GM19240 (cell line): ENCODE results near the gene PTPN20.
"Not testable (repeated sequence)": the region's sequence is repeated elsewhere in the genome, so short reads cannot be mapped to it uniquely, and the experiment has no call there.

Experiments used
- DNase-seq: peaks from one replicate; pipeline ENCODE4 v3.0.0; 2011; ENCODE audit warnings: low spot score; ENCODE audit not compliant: insufficient read length

Gene PTPN20

DNA sequence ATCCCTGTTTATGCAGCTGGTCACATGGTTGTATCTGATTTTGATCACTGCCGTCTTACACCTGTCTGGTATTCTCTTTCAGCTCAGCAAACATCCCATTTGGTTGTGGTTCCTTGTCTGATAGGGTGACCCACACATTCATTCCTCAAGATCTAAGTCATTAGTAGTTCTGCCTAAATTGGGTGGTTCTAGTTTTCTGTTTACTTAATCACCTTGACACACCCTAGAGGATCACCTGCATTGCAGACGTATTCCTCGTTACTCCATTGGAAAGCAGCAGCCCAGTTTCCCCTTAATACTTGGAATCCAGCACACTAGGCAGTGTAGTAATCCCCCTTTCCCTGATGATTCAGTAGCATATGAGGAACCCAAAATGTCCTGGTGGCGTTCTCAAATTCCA is 41.3 kb downstream of the PTPN20 start:
- not testable (repeated sequence) for DNase-seq

DNA sequence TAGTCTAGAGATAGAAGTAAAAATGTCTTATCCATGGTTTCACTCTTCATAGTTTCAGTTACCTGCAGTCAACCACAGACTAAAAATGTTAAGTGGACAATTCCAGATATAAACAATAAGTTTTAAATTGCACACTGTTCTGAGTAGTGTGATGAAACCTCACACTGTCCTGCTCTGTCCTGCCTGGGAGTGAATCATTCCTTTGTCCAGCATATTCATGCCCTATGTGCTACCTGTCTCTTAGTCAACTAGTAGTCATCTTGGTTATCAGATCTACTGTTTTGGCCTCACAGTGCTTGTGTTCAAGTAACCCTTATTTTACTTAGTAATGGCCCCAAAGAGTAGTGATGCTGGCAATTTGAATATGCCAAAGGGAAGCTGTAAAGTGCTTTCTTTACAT is 49.5 kb downstream of the PTPN20 start:
- not testable (repeated sequence) for DNase-seq

DNA sequence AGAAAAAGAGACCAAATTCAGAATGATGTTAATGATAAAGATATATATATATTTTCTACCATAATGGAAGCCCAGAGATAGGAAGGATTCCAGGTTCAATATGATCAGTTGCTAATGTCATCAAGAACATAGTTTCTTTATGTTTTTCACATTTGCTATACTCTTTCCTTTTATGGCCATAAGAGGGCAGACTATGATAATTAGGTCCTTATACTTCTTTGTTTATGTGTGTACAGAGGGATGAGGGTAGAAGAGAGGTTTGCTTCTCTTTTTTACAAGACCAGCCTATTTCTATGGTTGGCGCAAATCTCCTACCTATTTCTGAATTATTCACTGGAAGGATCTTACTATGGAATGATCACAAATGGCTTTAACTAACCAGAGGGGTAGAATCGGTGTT is 52.1 kb downstream of the PTPN20 start:
- not testable (repeated sequence) for DNase-seq

DNA sequence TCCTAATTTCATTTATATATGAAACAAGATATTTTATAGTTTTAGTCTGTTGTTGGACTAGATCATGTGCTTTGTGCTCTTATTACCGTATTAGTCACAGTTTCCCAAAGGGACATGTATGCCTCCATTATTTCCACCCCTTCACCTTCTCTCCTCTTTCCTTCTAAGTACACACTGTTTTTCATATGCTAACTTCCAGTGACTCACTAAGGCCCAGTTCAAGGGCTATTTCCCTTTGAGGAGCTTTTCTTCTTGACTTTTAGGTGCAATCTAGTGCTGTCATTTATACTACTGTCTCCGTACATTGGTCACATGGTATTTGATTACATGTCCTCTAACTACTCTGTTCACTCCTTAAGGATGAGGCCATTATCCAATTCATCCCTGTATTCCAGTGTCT is 55.8 kb downstream of the PTPN20 start:
- not testable (repeated sequence) for DNase-seq

DNA sequence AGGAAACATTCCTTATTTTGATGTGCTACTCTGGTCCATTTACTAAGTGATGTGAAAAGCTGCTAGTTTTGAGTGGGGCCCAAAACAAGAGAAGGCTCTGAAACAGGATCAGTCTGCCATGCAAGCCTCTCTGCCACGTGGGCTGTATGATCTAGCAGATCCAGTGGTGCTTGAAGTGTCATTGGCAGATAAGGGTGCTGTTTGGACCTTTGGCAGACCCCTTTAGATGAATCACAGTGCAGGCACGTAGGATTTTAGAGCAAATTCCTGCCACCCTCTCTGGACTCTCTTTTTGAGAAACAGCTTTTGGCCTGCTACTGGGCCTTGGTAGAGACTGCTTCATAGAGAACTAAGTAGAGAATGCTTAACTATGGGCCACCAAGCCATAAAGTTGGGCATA is 69.0 kb downstream of the PTPN20 start:
- DNase-seq: not testable (repeated sequence)

DNA sequence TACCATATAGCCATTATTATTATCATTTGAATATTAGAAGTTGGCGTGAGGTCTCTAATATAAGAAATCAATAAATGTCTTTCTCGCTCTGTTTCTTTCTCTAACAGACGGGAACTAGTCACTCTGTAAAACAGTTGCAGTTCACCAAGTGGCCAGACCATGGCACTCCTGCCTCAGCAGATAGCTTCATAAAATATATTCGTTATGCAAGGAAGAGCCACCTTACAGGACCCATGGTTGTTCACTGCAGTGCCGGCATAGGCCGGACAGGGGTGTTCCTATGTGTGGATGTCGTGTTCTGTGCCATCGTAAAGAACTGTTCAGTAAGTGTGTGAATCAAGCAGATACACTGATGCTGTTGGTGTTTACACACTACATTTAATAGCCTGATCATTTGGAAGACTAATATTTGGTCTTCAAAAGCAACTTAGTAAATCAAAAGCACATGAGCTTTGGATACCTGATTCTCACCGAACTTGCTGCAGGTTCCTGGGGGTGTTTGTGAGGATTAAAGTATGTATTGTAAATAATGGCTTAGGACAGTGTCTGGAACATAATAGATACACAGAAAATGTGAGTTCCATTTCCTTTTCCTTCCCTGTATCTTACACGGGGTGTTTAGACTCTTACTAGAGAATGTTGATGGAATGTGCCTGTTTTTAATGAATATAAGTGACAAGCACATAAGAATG is 76.2 kb downstream of the PTPN20 start:
- DNase-seq: not testable (repeated sequence)

DNA sequence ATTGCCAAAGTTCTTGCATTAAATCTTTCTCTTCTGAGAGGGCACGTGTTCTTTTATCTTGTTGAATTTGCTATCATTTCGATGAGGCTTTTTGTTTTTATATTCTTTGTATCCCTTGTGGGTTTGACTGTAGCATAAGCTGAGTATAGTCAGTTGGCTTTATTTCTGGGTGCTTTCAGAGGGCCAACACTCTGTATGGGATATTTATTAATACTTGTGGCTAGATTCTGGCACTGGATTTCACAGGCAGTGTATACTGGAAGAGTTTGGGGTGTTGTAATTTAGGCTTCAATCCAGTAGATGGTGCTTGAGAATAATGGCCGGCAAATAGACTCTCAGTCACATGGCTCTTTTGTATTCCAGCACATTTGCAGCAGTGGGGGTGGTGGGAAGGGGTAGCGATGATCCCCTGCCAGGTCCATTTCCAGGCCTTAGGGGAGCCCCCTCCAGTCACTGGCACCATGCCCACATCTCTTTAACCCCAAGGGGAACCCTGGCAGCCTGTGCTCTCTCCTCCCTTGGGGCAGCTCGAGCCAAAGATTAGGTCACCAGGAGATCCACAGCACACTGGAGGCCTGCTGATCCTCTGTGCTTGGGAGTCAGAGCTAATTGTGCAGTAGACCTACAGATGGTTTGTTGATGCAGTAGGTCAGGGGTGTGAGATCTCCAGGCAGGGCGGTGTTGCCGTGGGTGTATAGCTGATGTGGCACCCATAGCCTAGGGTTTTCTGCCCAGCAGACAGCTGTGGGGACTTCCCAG is 81.8 kb downstream of the PTPN20 start:
- DNase-seq: no peak

DNA sequence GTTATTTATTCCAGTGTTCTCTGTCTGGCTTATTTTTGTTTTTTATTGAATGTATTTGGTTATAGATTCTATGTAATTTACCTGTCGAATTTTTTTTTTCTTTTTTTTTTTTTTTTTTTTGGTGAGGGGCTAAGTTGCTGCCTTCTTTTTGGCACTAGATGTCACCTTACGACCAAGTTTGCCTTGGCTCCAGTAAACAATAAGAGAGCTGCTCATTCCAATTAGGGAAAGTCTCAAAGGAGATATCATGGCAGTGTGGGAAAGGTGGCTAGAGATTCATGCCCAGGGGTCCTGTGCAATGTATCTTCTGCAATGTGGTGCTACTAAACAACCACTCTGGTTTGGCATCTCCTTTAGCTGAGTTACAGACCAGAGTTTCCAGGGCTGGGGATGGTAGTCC is 84.0 kb downstream of the PTPN20 start:
- DNase-seq: no peak

DNA sequence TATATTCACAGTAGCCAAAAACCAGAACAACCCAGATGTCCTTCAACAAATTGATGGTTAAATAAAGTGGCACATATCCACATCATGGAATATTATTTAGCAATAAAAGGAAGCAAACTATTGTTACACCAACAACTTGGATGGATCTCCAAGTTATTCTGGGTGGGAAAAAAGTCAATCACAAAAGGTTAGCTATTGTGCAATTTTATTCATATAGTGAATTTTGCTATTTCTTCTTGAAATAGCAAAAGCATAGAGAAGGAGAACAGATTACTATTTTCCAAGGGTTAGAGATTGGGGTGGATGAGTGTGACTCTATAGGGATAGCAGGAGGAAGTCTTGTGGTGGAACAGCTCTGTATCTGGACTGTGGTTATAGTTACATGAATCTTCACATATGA is 87.0 kb downstream of the PTPN20 start:
- no peak for DNase-seq

DNA sequence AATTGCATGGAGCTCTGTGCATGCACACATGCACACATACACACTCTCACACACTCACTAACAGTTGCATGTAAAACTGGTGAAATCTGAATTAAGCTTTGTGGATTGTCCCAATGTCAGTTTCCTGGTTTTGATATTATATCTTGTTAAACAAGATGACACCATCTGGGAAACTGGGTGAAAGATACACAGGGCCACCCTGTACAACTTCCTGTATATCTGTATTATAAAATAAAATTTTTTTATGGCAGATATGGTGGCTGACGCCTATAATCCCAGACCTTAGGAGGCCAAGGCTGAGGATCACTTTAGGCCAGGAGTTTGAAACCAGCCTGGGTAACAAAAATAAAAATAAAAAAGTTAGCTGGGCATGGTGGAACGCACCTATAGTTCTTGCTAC is 87.4 kb downstream of the PTPN20 start:
- DNase-seq: no peak

DNA sequence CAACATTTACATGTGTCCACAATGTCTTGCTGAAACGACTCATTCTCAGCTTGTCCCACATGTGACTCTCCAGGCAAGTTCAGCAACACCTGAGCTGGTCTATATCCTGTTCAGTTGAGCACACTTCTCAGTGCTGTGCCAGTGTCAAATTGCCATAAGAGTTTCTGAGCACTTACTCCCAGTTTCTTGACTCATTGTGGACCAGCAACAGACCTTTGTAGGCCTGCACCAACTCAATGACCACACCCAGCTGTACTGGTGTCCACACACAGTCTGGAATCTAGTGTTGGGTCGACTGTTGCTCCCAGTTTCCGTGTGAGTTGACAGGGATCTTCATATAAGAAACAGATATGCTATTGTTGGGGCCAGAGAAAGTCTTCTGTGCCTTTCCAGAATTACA is 88.0 kb downstream of the PTPN20 start:
- DNase-seq: no peak

DNA sequence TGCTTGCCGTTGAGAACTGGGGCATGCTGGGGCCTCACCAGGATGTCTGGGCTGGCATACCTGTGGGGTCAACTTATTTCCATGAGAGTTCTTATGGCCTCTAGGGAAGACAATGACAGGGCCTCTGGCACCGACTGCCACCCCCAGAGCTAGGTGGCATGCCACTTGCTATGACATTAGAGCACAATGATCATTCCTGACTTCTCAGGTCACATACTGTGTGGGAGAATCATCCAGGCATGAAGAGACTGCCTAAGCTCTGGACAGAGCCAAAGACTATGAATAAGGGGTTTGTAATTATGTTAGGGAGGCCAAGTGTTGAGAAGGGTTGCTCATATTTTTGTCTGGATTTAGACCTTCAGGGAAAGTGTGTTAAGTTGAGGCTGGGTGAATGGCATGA is 97.5 kb downstream of the PTPN20 start:
- no peak for DNase-seq

DNA sequence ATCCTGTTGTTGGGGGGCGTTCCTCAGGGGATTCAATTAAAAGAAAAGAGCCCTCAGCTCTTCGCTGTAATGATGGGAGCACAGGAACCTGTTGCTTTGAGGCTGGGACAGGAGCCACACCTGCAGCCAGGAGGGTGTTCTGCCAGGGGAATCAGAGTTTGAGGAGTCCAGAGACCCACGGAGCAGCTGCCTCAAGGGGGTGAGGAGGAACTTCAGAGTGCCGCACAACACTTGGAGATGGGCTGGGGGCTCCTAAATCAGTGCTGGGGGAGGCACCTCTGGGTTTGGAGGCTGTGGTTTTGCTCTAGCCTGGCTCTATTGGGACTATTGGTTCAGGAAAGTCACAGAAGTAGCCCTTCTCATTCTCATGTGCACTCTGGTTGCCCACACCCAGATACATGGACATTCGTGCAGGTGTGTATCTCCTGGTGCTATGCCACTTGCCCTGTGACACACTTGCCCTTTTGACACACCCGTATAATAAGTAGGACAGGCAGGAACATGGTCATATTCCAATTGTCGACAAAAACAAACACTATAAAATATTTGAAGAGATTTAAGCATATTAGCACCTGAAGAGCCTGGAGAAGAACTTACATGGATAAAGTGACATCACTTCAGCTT is 98.1 kb downstream of the PTPN20 start:
- no peak for DNase-seq

DNA sequence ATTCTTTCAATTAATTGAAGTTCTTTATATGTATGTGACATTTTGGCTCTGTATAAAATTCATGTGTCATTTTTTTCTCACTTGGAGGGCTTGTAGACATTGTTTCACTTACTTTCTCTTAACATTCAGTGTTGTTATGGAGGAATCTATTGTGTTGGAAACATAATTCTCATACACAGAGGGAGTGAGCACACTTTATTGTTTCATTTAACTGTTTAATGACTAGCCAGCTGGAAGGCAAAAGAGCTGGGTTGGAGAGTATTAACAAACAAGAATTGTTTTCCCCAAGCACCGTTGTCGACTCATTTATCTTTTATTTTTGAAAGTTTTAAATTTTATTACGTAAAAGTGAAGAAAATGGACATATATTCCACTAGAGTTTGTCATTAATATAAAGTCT is 98.8 kb downstream of the PTPN20 start:
- no peak for DNase-seq

DNA sequence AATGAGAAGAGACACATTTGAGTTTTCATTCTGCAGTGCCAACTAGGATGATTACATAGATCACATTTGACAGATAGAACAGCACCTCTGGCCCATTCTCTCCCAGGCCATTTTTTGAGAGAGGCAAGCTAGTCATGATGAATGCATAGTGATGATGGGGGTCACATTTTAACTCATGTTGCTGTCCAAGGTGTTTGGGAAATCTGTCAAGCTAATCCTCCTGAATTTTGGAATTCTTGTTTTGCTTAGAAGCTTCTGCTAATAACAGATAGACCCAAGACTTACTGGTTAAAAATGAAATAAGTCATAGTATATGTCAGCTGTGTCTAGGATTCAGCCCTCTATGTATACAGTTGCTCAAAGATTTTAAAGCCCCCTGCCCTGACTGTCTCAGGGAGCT is 101.0 kb downstream of the PTPN20 start:
- DNase-seq: no peak

DNA sequence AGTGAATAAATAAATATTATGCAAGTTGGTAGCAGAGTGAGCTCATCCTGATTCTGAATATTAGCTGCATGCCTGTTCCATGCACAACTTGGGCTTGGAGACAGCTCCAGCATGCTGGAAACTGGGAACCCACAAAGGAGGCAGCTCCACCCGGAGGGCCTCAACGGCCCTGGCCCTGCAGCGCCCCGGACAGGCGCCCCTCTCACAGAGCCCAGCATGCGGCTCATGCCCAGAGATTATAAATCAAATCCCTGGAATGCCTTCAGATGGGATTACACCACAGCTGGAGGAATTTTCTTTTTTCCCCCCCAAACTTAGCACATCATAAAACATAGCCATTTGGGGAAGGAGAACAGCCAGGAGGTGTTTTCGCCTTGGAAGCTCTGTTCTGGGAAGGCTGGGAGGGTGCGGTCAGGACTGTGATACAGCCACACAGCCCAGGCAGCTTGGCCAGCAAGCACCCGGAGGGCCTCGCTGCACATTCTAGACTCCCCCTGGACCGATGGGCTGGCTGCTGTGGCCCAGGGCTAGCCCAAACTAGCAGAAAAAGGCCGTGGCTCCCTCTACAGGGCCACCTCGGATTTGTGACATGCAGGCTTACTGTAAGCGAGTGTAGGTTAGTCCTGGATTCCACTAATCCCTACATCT is 102.4 kb downstream of the PTPN20 start:
- DNase-seq: no peak

DNA sequence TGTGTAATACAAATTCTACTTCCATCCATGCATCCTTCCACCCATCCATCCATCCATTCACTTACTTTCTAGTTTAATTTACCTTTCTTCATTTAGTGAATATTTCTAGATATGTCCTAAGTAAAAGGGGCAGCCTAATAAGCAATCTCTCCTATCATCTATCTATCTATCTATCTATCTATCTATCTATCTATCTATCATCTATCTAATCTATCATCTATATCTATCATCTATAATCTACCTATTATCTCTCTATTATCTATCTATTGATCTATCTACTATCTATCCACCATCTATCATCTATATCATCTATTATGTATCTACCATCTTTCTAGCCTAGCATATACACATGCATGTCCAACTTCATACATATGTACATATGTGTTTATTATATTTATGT is 104.2 kb downstream of the PTPN20 start:
- no peak for DNase-seq

DNA sequence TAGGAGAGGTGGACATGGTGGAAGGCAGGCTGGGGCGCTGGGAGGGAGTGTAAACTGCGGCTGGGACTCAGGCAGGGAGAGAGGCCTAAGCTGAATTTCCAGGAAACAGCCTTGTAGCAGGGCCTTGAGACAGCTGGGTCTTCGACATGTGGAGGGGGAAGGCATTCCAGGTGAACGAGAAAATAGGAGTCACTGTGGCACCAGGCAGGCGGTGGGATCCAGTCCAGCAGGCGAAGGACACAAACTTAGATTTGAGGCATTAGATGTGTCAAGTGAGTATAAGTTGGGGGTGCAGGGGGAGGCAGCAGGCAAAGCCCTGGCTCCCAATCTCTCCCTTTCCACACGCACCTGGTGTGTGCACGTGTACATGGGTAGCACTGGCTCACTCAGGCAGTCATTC is 105.3 kb downstream of the PTPN20 start:
- no peak for DNase-seq

DNA sequence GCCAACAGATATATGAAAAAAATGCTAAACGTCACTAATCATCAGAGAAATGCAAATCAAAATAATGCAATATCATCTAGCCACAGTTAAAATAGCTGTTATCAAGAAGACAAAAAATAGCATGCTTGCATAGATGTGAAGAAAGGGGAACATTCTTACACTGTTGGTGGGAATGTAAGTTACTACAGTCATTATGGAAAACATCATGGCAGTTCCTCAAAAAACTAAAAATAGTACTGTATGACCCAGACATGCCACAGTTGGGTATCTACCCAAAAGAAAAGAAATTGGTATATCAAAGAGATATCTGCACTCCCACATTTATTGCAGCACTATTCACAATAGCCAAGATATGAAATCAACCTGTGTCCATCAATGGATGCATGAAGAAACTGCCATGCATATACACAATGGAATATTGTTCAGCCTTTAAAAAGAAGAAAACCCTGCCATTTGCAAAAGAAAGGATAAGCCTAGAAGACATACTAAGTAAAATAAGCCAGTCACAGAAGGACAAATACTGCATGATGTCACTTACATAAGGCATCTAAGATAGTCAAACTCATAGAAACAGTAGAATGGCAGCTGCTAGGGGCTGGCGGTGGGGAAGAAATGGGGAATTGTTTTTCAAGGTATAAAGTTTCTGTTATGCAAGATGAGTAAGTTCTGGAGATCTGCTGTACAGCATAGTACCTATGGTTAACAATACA is 107.0 kb downstream of the PTPN20 start:
- no peak for DNase-seq

DNA sequence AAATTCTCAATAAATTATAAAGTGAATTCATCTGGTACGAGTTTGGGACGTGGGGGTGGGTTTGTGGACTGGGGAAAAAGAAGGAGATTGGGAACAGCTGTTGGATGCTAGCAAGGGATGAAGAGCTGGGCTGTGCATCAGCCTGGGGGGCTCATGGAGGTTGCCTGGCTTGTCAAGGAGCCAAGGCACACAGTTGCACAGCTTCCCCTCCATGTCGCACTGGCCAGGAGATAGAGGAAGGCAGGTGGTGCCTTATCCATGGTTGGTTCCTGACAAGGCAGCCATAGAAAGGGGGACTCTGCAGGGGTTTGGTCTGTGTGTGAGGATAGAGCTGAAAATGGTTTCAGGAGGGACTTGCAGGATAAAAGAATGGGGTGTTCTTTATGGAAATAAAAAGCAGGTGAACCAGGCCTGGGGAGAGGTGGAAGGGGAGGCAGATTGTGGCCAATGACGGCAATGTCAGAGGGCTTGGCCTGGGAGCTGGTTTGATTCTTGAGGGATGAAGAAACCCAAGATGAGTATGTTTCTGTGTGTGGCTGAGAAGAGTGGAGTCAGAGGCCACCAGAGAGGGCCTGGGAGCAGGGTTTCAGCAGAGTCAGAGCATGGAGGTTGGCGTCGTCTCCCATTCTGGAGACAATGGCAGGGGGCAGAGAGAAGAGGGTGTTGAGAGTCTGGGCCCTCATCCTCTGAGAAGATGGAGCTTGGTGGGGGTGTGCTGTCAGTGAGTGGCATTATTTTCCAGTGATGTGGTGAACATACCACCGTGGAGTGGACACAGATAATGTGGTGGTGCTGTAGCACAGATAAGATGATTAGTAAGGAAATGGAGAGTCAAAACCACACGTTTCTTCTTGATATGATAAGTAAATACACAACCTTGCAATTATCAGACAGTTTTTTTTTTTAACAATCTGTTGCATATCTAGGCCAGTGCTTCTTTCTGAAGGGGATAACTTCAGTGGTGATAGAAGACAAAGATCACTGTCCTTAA is 108.2 kb downstream of the PTPN20 start:
- DNase-seq: no peak
